ENCODE results near the gene RXYLT1.
"Not testable (repeated sequence)": the region's sequence is repeated elsewhere in the genome, so short reads cannot be mapped to it uniquely, and the experiment has no call there.

RXYLT1 gene

DNA sequence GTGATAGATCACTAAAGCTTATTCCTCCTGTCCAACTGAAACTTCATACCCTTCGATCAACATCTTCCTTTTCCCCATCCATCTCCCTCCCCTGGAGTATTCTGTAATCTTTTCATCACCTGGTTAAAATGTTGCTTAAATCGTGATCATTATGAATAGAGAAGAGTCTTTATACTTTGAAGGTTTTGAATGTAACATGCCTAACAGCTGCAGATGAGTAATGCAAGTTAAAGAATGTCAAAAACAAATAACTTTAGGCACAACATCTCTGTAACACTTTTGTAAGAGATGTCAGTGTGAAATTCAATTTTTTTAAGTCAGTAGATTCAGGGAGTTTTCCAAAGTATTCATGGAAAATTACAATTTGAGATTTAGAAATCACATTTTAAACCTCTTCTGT lies 25.0 kb downstream of the RXYLT1 start:
- no peak for DNase-seq

DNA sequence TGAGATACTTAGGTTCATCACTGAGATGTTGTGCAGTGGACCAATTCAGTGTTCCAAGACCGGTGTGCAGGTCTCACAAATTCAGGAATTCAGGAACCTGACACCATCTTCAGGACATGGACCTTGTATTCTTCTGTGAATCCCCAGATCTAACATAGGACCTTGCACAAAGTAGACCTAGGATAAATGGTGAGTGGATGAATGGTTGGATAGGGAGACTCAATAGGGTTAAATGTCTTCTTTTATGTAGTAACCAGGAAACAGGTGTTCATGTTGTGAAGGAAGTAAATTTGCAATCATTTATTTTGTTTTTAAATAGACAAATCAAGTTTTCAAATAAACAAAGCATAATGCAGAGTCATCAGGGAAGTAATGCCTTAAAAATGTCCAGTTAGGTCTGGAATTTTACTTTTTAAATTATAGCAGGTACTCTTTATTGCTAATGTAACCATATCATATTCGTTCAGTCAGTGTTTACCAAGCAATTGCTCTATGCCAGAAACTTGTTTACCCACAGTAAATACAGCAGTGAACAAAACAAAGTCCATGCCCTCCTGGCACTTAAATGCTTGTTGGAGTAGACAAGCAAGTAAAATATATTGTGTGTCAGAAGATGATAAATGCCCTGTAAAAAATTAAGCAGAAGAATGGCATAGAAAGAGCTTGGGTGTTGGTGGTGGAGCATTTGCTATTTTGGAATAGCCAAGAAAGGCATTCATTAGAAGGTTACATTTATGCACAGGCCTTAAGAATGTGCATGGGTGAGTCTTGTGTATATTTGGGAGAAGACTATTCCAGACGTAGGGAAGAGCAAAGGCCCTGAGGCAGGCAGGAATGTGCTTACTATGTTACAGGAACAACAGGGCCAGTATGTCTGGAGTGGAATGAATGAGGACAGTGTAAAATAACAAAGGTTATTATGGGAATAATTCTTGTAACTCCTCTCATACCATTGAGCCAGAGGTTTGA lies 26.3 kb downstream of the RXYLT1 start:
- DNase-seq = no peak

DNA sequence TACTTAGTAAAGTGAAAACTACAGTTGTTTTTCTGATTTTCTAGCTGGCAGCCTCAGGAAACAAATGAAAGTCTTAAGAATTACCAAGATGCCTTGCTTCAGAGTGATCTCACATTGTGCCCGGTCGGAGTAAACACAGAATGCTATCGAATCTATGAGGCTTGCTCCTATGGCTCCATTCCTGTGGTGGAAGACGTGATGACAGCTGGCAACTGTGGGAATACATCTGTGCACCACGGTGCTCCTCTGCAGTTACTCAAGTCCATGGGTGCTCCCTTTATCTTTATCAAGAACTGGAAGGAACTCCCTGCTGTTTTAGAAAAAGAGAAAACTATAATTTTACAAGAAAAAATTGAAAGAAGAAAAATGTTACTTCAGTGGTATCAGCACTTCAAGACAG lies 28.9 kb downstream of the RXYLT1 start:
- DNase-seq = no peak

DNA sequence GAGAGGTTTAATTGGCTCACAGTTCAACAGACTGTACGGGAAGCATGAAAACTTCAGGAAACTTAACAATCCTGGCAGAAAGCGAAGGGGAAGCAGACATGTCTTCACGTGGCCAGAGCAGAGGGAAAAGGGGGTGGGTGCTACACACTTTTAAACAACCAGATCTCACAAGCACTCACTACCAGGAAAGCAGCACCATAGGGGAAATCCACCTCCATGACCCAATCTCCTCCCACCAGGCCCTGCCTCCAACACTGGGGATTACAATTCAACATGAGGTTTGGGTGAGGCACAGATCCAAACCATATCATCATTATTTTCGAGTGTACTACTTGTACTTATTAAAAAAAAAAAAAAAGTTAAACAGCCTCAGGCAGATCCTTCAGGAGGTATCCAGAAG lies 29.9 kb downstream of the RXYLT1 start:
- DNase-seq = no peak

DNA sequence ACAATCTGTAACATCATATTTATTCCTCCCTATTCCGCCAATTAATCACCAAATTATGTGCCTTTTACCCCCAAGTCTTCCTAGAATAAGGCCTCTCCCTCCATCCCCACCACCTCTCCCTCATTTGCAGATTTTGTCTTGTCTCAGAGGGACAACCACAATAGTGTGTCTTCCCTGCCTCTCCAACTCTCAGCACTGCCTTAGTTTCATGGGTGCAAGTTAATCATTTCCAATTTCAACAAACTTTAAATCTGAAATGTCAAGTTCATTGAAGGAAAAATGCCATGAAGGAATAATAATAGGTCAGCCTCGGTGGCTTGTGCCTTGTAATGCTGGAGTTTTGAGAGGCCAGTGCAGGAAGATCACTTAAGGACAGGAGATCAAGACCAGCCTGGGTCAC lies 31.6 kb downstream of the RXYLT1 start:
- DNase-seq = no peak

DNA sequence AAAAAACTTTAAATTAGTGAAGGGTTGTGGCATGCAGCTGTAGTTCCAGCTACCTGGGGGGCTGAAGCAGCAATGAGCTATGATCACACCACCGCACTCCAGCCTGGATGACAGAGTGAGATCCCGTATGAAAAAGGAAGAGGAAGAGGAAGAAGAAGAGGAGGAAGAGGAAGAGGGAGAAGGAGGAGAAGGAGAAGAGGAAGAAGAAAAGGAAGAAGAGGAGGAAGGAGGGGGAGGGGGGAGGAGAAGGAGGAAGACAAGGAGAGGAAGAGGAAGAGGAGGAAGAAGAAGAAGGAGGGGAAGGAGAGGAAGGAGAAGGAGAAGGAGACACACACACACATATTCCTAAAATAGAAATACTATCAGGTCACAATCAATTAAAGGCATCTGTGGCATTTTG lies 32.0 kb downstream of the RXYLT1 start:
- no peak for DNase-seq

DNA sequence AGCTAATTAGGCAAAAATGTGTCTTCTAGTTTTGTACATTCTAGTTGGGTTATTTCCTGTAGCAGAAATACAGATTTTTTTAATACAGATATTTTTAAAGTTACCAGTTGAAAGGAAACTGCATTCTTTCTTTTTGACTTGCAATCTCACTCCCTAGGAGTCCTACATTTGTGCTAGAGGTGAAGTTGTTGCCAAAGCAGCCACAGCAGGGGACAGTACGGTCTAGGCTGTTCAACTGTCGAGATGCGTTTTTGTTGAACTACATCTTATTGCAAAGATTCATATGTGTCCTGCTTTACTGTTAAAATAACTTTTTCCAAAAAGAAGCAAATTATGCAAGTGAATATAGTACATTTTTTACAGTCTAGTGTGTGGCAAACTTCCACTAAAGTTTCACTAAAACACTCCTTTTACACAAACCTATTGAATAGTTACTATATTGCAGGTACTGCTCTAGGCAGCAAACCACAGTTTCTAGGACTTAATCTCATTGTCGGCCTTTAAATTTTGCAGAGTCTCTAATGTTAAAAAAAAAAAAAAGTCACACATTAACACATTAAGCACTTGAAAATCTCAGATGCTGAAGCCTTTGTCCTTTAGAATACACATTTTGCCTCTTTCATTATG lies 34.5 kb downstream of the RXYLT1 start:
- no peak for DNase-seq

DNA sequence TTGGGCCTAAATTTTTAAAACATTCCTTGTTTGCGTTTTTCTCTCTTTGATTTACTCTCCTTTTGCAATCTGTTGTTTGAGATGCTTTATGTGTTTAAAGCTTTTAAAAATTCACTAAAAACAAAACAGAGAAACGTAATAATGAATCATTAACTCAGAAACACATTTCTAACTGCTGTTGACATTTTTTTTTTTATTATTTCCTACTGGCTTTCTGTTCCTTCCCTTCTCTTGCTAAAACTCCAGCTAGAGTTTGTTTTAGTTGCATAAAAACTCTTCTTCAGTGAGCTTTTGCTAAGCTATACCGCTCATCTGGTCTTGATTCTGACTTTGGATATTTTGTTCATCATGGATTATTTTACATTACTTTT lies 35.8 kb downstream of the RXYLT1 start:
- no peak for DNase-seq

DNA sequence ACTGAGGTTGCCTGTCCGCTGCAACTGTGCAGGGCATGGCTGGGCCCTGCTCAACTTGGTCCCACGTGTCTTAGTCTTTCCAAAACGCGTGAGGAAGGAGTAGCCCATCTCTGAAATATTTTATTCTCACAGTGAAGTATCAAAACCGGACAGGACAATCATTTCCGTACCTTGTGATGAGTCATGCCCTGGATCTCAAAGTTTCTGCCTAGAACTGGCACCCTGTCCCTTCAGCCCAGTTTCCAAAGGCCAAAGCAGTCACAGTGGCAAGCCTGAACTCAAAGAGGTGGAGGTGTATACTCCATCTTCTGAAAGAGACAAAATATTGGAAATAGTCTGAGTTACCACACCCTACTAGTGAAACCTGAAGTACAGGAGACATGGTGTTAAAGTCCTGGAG lies 36.3 kb downstream of the RXYLT1 start:
- no peak for DNase-seq

DNA sequence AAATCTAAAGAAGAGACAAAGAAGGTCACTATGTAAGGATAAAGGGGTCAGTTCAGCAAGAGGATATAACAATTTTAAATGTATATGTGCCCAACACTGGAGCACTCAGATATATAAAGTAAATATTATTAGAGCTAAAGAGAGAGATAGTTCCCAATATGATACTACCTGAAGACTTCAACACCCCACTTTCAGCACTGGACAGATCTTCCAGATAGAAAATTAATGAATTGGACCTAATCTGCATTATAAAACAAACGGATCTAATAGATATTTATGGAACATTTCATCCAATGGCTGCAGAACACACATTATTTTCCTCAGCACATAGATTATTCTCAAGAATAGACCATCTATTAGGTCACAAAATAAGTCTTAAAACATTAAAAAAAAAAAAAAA lies 40.7 kb downstream of the RXYLT1 start:
- DNase-seq = no peak

DNA sequence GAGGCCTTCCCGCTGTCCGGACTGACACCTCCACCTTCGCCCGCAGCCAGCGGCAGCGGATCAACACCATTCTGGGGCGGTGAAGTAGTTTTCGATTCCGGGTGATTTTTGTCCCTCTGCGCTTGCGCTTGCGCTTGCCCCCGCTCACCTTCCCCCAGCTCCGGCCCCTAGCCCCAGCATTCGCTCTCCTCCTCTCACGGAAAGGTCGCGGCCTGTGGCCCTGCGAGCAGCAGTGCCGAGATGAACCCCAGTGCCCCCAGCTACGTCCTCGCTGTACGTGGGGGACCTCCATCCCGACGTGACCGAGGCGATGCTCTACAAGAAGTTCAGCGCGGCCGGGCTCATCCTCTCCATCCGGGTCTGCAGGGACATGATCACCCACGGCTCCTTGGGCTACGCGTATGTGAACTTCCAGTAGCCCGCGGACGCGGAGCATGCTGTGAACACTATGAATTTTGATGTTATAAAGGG lies 42.1 kb downstream of the RXYLT1 start:
- no peak for DNase-seq

DNA sequence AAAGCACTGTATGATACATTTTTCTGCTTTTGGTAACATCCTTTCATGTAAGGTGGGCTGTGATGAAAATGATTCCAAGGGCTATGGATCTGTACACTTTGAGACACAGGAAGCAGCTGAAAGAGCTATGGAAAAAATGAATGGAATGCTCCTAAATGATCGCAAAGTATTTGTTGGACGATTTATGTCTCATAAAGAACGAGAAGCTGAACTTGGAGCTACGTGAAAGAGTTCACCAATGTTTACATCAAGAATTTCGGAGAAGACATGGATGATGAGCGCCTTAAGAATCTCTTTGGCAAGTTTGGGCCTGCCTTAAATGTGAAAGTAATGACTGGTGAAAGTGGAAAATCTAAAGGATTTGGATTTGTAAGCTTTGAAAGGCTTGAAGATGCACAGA lies 42.6 kb downstream of the RXYLT1 start:
- DNase-seq = no peak

DNA sequence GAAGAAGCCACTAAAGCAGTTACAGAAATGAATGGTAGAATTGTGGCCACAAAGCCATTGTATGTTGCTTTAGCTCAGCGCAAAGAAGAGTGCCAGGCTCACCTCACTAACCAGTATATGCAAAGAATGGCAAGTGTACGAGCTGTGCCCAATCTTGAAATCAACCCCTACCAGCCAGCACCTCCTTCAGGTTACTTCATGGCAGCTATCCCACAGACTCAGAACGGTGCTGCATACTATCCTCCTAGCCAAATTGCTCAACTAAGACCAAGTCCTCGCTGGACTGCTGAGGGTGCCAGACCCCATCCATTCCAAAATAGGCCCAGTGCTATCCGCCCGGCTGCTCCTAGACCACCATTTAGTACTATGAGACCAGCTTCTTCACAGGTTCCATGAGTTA lies 43.3 kb downstream of the RXYLT1 start:
- no peak for DNase-seq

DNA sequence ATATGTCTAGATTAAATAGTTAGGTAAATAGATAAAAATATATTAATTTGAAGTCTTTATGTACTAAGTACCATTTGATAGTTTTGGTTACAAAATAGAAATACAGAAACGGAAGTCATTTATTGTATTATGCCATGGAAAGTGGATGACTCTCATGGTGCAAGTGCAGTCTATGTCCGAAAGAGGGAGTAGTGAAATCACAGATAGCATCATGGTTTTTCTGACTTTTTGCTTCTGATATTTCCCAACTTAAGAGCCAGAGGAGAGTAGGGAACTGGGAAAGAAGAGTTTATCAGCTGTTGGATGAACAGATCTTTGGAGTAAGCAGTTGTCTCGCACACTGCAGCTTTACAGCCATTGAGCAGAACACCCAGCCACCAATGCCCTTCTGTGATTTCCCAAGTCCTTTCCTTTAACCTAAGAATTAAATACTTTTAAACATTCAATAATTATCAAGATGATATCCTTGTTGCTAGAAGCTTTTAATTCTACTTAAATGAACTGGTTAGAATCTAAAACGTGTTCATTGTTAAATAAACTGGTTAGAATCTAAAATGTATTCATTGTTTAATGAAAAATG lies 46.4 kb downstream of the RXYLT1 start:
- DNase-seq = no peak

DNA sequence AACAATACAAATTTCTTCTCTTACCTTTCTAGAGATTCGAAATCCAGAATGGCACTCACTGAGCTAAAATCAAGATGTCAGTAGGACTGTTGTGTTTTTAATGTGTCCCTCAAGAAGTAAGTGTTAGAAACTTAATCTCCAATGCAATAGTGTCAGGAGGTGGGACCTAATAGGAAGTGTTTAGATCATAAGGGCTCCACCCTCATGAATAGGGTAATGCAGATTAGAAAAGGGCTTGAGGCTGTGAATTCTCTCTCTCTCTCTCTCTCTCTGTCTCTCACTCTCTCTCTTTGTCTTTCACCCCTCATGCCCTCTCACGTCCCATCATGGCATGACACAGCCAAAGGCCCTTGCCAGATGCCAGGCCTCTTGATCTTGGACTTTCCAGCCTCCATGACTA lies 49.2 kb downstream of the RXYLT1 start:
- DNase-seq = no peak

DNA sequence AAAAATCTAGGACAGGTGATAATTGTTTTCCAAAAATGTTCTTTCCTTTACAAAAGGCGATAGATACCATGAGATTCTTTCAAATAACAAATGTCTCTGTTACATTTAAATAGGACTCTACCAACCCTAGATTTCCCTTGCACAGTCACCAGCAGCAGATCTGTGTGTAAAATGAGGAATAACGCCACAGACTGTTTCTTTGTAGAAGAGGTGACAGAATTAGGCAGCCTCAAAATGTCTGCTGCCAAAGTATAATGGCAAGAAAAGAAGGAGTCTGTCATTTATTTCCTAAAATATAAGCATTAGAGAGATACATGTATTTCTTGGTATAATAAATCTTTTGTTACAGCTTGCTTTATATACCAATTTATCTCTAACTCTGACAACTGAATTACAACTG lies 56.3 kb downstream of the RXYLT1 start:
- no peak for DNase-seq

DNA sequence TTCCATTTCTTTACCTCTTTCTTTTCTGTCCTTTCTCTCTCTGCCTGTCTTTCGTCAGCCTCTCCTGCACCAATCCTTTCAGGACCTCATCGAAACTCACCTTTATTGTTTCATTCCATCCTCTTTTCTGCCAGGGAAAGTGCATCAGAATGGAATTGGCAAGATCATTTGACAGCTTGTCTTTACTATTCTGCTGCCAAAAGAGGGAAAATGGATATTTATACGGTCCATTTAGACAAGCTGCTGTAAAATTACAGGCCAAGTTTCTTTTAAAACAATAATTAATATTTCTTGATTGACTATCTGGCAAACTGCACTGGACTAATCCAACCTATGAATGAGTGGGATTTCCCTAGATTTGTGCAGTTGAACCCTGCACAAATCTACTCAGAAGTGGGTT lies 57.2 kb downstream of the RXYLT1 start:
- no peak for DNase-seq

DNA sequence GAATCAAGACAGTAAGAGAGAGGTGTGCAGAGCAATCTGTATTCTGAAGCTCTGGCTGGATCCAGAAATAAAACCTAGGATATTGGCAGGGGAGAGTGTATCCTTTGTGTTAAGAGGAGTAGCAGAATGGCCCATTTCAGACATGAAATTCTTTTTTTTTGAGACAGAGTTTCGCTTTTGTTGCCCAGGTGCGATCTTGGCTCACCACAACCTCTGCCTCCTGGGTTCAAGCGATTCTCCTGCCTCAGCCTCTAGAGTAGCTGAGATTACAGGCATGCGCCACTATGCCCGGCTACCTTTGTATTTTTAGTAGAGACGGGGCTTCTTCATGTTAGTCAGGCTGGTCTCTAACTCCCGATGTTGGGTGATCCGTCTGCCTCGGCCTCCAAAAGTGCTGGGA lies 58.7 kb downstream of the RXYLT1 start:
- DNase-seq = no peak

DNA sequence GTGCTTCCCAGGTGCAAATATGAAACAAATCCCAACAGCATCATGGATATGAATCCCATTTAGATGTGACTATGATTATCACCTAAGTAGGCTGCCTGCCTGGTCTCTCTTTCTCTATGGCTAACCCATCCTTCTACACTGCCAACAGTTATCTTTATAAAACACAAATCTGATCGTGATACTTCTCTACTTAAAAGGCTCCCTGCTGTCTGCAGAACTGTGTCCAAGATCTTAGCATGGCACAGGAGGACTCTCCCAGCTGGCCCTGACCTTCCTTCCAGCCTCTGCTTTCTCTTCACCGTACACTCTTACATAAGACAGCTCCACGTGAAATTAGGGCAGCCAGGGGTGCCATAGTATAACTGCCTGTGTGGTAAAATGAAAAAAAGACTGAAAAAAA lies 61.3 kb downstream of the RXYLT1 start:
- DNase-seq = no peak

DNA sequence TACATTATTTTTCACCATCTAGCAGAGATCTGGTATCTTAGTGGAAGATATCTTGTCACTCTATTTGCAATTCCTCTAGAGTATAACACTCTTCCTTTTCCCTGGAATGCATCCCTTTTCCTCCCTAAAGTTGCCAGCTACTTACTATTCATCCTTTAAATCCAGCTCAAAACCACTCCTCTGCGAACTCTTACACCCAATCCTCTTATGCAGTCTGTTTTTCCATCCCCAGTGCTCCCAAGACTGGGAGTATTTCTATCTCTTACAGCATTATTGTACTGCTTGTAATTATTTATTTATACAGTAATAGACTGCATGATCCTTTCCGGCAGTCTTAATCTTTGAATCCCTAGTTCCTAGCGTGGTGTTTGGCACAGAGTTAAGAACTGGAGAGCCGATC lies 61.9 kb downstream of the RXYLT1 start:
- DNase-seq = no peak

DNA sequence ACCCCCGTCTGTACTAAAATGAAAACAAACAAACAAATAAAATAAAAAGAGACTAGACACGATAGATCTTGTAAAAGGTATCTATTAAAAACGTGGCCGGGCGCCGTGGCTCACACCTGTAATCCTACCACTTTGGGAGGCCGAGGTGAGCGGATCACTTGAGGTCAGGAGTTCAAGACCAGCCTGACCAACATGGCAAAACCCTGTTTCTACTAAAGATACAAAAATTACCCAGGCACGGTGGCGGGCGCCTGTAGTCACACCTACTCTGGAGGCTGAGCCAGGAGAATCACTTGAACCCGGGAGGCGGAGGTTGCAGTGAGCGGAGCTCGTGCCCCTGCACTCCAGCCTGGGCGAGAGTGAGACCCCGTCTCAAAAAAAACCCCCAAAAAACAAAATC lies 63.0 kb downstream of the RXYLT1 start:
- DNase-seq = not testable (repeated sequence)

DNA sequence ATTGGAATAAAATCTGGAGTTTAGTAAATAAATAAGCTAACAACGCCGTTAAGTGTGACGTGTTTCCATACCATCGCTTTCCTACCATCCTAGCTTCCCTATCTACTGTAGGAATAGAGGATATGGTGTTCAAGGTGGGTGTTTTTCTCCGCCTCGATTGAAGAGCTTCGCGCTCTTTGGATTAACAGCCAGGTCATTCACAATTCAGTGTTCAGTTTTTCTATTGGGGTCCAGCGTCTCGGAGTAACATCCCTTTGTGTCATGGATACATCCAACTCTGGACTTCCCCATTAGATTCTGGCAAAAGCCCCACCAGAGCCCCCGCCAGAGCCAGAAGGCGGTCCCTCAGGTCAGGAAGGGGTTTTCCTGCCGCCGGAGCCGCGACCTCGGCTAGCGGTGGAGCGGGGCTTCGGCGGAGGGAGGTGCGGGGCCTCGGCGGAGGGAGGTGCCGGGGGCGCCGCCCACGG lies 63.6 kb downstream of the RXYLT1 start:
- no peak for DNase-seq

DNA sequence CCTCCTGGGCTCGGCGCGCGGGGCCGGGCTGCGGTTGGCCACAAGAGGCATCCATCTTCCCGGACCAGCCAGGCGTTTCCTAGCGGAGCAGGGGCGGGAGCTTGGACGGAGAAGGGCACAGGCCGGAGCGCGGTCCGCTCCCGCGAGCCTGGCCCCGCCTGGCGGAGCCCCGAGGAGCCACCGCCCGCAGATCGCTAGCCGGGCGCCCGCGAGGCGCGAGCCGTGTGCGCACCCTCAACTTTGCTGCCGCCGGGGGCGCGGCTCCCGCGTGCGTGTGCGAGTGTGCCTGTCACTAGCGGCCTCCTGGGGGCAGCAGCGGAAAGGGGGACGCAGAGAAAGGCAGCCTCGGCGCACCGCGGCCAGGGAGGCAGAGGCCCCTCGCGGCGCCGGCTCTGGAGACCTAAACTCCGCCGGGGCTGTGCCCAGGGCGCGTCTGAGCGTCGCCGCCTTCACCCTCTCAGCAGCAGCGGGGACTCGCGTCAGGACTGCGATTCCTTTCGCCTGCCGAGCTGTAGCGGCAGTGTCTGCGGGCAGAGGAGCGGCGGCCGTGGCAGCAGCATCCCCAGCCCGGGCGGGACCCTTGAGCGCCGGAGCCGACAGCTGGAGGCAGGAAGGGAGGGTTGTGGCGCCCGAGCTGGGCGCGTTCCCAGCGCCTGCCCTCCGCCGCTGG lies 64.1 kb downstream of the RXYLT1 start:
- DNase-seq = peak; percentile 69
